PFSK-1 (cell line): Measurements from ENCODE around the gene RNF112.

ENCODE experiments used
- POLR2AphosphoS5 ChIP-seq: IDR thresholded peaks from 2 replicates; pipeline ENCODE4 v1.6.1; 2012; ENCODE audit warnings: low read depth, mild to moderate bottlenecking, control low read depth, low read length, moderate library complexity
- TAF1 ChIP-seq: IDR thresholded peaks from 2 replicates; pipeline ENCODE4 v1.6.1; 2012; ENCODE audit warnings: low read length, control low read depth, borderline replicate concordance; ENCODE audit not compliant: insufficient read depth
- TF ChIP-seq, protein P1 (sequence below), 2 experiments: IDR thresholded peaks; 2 replicates each; pipeline versions ENCODE4 v1.6.1 to v1.8.0; 2011 to 2012; ENCODE audit warnings: low read depth in 2 of 2, low read length in 2 of 2, control low read depth in 1 of 2, inconsistent platforms in 1 of 2, mild to moderate bottlenecking in 1 of 2, moderate library complexity in 1 of 2; ENCODE audit not compliant: insufficient read depth in 1 of 2

DNA sequence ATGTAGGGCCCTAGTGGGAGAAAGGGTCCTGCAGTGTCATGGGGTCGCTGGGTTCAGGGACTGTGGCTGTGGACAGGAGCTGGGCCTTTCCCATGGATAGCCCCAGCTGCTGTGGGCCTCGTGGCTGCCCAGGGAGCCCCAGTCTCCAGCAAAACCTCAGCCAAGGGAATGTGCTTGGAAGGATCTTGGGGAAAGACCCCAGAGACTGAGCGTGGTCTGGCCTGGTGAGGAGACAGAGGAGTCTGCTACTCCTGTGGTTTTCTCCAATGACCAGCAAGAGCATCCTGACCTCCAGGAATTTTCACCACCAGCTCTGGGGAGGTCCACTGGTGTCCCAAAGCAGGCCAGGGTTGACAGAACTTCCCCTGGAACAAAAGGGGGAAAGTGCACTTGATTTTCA is 42.3 kb downstream of the RNF112 start:
- TF ChIP-seq, protein P1, sequence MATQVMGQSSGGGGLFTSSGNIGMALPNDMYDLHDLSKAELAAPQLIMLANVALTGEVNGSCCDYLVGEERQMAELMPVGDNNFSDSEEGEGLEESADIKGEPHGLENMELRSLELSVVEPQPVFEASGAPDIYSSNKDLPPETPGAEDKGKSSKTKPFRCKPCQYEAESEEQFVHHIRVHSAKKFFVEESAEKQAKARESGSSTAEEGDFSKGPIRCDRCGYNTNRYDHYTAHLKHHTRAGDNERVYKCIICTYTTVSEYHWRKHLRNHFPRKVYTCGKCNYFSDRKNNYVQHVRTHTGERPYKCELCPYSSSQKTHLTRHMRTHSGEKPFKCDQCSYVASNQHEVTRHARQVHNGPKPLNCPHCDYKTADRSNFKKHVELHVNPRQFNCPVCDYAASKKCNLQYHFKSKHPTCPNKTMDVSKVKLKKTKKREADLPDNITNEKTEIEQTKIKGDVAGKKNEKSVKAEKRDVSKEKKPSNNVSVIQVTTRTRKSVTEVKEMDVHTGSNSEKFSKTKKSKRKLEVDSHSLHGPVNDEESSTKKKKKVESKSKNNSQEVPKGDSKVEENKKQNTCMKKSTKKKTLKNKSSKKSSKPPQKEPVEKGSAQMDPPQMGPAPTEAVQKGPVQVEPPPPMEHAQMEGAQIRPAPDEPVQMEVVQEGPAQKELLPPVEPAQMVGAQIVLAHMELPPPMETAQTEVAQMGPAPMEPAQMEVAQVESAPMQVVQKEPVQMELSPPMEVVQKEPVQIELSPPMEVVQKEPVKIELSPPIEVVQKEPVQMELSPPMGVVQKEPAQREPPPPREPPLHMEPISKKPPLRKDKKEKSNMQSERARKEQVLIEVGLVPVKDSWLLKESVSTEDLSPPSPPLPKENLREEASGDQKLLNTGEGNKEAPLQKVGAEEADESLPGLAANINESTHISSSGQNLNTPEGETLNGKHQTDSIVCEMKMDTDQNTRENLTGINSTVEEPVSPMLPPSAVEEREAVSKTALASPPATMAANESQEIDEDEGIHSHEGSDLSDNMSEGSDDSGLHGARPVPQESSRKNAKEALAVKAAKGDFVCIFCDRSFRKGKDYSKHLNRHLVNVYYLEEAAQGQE (IDR thresholded peaks at IDR 0.05; ENCODE audit: insufficient read depth in 1 of 2, low read depth in 2 of 2, low read length in 2 of 2), result no peak
- TF ChIP-seq TAF1 (no peak), POLR2AphosphoS5 (no peak)
